HepG2 (cell line): ENCODE measurements around the gene AAR2. TPM values are rescaled to one million over a fixed set of nuclear protein-coding genes. Genes with fewer than 3 reads are reported as not detected.

Source experiments
- MATR3 ChIP-seq: sonication (generic); formaldehyde crosslinking; IDR thresholded peaks from 2 replicates; pipeline ENCODE4 v1.4.0; 2020; ENCODE audit warnings: missing genetic modification reagents
- NFRKB ChIP-seq: fragments of 450-650 bp; IDR thresholded peaks from 2 replicates; pipeline ENCODE4 v1.6.1; 2017
- ZBTB7A ChIP-seq: sonication (generic); formaldehyde crosslinking; IDR thresholded peaks from 2 replicates; pipeline ENCODE4 v1.8.0; 2022; ENCODE audit warnings: mild to moderate bottlenecking, missing genetic modification reagents
- ZNF670 ChIP-seq: sonication (generic); formaldehyde crosslinking; IDR thresholded peaks from 2 replicates; pipeline ENCODE4 v1.8.0; 2022; ENCODE audit warnings: mild to moderate bottlenecking, missing genetic modification reagents, borderline replicate concordance
- polyA plus RNA-seq, 8 experiments: library from polyadenylated mRNA; depleted of rRNA in 3 of 8; stranded (reverse) in 7 of 8; unstranded in 1 of 8; fragments of >200 nt; fragmentation: Illumina TruSeq in 4 of 8; extraction: Trizol in 4 of 8; gene quantifications; 2 replicates each; pipeline versions ENCODE4 v1.2.1 to v1.2.3, GENCODE V29; 2011 to 2016; ENCODE audit warnings: low read depth in 4 of 8, missing spikeins in 1 of 8, mixed read lengths in 1 of 8; ENCODE audit not compliant: insufficient read depth in 1 of 8
- total RNA-seq, 5 experiments: library from RNA; depleted of rRNA; stranded (reverse); fragments of >200 nt; fragmentation: Illumina TruSeq; extraction: Trizol; gene quantifications; 2 replicates each; pipeline ENCODE4 v1.2.3, GENCODE V29; 2016; ENCODE audit warnings: low read depth in 1 of 5
- TF ChIP-seq, protein P1 (sequence below), 2 experiments: sonication (generic) in 1 of 2; formaldehyde crosslinking in 1 of 2; IDR thresholded peaks; 2 replicates each; pipeline versions ENCODE4 v1.5.1 to v1.6.1; 2011 to 2020; ENCODE audit warnings: borderline replicate concordance in 1 of 2, low read depth in 1 of 2, low read length in 1 of 2, mild to moderate bottlenecking in 1 of 2, missing genetic modification reagents in 1 of 2, moderate library complexity in 1 of 2
- TF ChIP-seq, protein P2 (sequence below): IDR thresholded peaks from 2 replicates; pipeline ENCODE4 v1.6.1; 2016; ENCODE audit warnings: low read depth, missing genetic modification reagents, missing compliant biosample characterization
- TF ChIP-seq, protein P3 (sequence below): sonication (generic); formaldehyde crosslinking; IDR thresholded peaks from 2 replicates; pipeline ENCODE4 v1.8.0; 2022; ENCODE audit warnings: mild to moderate bottlenecking, missing genetic modification reagents, moderate library complexity
- TF ChIP-seq, protein P4 (sequence below): sonication (generic); formaldehyde crosslinking; IDR thresholded peaks from 2 replicates; pipeline ENCODE4 v1.4.0; 2020; ENCODE audit warnings: missing genetic modification reagents

The AAR2 gene
- total and polyA plus RNA-seq, 2 of the 13 experiments (the other 11 are each of a cell fraction or from before 2014, with no cell fraction given): 45.2 to 46.2 TPM

DNA sequence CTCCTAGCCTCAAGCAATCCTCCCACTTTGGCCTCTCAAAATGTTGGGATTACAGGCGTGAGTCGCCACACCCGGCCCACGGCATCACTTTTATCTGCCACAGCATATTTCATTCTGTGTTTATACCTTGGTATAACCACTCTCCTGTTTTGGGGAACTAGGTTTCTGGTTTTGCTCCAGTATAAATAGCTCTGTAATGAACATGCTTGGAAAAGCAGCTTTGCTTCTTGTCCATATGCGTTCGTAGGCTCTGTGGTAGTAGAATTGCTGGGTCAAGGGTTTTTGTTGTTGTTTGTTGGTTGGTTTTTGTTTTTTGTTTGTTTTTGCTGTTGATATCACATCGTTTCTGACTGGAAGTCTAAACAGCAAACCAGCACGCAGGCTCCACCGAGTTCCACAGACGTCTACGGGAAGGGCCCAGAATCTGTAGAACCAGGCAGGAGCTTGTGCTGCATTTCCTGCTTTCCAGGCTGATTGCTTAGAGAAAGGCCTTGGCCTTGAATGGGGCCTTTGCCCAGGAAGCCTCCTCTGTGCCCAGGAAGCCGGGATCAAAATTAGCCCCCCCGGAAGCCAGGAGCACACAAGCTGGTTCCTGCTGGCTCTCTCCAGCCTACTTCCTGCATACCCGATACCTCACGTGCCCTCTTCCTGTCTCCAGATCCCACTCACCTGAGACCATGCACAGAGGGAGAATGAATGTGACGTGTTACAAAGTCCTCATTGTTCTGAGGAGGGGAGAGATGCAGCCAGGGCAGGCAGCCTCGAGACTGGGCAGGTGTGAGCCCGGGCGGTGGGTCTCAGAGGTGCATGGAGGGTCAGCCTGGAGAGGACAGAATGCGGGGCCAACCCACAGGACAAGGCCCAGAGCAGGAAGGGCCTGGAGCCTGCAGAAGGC is 34.7 kb downstream of the AAR2 start (continued):
- TF ChIP-seq, protein P1, sequence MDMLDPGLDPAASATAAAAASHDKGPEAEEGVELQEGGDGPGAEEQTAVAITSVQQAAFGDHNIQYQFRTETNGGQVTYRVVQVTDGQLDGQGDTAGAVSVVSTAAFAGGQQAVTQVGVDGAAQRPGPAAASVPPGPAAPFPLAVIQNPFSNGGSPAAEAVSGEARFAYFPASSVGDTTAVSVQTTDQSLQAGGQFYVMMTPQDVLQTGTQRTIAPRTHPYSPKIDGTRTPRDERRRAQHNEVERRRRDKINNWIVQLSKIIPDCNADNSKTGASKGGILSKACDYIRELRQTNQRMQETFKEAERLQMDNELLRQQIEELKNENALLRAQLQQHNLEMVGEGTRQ (IDR thresholded peaks at IDR 0.05; ENCODE audit: low read depth, low read length): peak; percentile 75
- TF ChIP-seq, protein P1 (CRISPR knock-in tag; IDR thresholded peaks at IDR 0.05; ENCODE audit: borderline replicate concordance): peak; percentile 77; the same call in 1 of the 2 replicates
- TF ChIP-seq, protein P2, sequence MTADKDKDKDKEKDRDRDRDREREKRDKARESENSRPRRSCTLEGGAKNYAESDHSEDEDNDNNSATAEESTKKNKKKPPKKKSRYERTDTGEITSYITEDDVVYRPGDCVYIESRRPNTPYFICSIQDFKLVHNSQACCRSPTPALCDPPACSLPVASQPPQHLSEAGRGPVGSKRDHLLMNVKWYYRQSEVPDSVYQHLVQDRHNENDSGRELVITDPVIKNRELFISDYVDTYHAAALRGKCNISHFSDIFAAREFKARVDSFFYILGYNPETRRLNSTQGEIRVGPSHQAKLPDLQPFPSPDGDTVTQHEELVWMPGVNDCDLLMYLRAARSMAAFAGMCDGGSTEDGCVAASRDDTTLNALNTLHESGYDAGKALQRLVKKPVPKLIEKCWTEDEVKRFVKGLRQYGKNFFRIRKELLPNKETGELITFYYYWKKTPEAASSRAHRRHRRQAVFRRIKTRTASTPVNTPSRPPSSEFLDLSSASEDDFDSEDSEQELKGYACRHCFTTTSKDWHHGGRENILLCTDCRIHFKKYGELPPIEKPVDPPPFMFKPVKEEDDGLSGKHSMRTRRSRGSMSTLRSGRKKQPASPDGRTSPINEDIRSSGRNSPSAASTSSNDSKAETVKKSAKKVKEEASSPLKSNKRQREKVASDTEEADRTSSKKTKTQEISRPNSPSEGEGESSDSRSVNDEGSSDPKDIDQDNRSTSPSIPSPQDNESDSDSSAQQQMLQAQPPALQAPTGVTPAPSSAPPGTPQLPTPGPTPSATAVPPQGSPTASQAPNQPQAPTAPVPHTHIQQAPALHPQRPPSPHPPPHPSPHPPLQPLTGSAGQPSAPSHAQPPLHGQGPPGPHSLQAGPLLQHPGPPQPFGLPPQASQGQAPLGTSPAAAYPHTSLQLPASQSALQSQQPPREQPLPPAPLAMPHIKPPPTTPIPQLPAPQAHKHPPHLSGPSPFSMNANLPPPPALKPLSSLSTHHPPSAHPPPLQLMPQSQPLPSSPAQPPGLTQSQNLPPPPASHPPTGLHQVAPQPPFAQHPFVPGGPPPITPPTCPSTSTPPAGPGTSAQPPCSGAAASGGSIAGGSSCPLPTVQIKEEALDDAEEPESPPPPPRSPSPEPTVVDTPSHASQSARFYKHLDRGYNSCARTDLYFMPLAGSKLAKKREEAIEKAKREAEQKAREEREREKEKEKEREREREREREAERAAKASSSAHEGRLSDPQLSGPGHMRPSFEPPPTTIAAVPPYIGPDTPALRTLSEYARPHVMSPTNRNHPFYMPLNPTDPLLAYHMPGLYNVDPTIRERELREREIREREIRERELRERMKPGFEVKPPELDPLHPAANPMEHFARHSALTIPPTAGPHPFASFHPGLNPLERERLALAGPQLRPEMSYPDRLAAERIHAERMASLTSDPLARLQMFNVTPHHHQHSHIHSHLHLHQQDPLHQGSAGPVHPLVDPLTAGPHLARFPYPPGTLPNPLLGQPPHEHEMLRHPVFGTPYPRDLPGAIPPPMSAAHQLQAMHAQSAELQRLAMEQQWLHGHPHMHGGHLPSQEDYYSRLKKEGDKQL (CRISPR knock-in tag): 0 out of 2 replicates have a peak, but pooled peaks have one; percentile 21
- TF ChIP-seq MATR3 (CRISPR knock-in tag) (no peak), ZBTB7A (0 out of 2 replicates have a peak, but pooled peaks have one; percentile 8), ZNF670 (CRISPR knock-in tag) (no peak), NFRKB (no peak)
- TF ChIP-seq, protein P3, sequence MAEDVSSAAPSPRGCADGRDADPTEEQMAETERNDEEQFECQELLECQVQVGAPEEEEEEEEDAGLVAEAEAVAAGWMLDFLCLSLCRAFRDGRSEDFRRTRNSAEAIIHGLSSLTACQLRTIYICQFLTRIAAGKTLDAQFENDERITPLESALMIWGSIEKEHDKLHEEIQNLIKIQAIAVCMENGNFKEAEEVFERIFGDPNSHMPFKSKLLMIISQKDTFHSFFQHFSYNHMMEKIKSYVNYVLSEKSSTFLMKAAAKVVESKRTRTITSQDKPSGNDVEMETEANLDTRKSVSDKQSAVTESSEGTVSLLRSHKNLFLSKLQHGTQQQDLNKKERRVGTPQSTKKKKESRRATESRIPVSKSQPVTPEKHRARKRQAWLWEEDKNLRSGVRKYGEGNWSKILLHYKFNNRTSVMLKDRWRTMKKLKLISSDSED (CRISPR knock-in tag): no peak
- TF ChIP-seq, protein P4, sequence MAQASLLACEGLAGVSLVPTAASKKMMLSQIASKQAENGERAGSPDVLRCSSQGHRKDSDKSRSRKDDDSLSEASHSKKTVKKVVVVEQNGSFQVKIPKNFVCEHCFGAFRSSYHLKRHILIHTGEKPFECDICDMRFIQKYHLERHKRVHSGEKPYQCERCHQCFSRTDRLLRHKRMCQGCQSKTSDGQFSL (CRISPR knock-in tag): 0 out of 2 replicates have a peak, but pooled peaks have one; percentile 12
